Measurements from ENCODE around the gene KCTD14. TPM values are rescaled to one million over a fixed set of nuclear protein-coding genes. Genes with fewer than 3 reads are reported as not detected.

Gene KCTD14, protein sequence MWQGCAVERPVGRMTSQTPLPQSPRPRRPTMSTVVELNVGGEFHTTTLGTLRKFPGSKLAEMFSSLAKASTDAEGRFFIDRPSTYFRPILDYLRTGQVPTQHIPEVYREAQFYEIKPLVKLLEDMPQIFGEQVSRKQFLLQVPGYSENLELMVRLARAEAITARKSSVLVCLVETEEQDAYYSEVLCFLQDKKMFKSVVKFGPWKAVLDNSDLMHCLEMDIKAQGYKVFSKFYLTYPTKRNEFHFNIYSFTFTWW
- 1 to 10 TPM in 2 of 6 experiments, under 1 TPM in 4; 0.17 to 1.5 (median 0.64) TPM for total RNA-seq (2021; fragmentation: NEBNext Ultra II Directional; extraction: Animal tissue kit (Norgen Biotek cat#: 25700))
- long read RNA-seq, partial matches to known transcripts = 0 of 1 reads
- long read RNA-seq, other reads (novel, unspliced or antisense) = 0 of 1 reads

DNA sequence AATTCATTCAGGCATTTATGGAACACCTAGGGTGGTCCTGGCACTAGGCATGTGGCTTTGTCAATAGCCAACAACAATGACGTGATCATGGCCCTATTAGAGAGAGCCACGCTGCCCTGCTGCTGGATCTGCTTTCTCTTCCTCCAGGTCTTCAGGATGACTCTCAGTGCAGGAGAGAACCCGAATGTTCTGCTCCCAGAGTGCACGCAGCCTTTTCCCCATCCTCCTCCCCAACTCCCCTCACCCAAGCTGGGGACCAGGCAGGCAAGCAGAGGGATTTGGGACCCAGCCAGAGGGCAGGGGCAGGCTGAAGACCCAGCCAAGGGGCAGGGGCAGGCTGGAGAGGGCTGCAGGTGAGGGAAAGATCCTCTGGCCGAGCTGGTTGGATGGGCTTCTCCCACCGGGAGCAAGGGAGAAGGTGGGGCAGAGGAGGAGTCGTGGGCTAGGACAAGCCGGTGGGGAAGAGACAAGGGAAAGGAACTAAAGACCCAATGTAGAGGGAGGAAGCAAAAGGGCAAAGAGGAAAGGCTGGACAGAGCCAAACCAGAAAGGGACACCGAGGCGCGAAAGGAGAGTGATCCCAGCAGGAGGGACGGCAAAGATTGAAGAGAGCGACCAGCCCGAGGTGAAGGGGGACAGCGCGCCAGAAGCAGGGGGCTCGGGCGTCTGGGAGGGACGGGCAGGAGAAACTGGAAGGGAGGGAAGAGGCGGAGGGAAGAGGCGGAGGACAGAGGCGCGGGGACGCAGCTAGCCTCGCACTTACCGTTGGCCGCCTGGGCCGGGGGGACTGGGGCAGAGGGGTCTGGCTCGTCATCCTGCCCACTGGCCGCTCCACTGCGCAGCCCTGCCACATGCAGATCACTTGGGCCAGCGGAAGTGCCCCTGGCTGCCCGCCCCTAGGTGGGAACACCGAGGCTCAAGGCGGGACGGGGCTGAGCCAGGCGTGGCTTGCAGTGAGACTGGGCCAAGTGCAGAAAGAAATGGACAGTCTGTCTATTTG is at the start of gene KCTD14:
KCTD14 (minus strand) TSS at position 880 of the 1,000 bp plus-strand sequence; CDS start at position 853, 27 bp downstream.
- Mint-ChIP-seq H3K27me3 (ENCODE audit: insufficient read depth) (peaks cover 2% of the 10 kb centered on the region), H3K9me3 (no peaks in the 10 kb centered on the region), H3K27ac (peak within 1 kb of the TSS; percentile 10; the same call in 1 of the 2 replicates), H3K4me3 (peak within 1 kb of the TSS; percentile 78), H3K36me3 (ENCODE audit: low read depth) (no peaks in the 10 kb centered on the region), H3K4me1 (ENCODE audit: low read depth) (peaks cover 23% of the 10 kb centered on the region)
- no peak for DNase-seq
- TF ChIP-seq, protein P1, sequence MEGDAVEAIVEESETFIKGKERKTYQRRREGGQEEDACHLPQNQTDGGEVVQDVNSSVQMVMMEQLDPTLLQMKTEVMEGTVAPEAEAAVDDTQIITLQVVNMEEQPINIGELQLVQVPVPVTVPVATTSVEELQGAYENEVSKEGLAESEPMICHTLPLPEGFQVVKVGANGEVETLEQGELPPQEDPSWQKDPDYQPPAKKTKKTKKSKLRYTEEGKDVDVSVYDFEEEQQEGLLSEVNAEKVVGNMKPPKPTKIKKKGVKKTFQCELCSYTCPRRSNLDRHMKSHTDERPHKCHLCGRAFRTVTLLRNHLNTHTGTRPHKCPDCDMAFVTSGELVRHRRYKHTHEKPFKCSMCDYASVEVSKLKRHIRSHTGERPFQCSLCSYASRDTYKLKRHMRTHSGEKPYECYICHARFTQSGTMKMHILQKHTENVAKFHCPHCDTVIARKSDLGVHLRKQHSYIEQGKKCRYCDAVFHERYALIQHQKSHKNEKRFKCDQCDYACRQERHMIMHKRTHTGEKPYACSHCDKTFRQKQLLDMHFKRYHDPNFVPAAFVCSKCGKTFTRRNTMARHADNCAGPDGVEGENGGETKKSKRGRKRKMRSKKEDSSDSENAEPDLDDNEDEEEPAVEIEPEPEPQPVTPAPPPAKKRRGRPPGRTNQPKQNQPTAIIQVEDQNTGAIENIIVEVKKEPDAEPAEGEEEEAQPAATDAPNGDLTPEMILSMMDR (IDR thresholded peaks at IDR 0.05) = no peak

DNA sequence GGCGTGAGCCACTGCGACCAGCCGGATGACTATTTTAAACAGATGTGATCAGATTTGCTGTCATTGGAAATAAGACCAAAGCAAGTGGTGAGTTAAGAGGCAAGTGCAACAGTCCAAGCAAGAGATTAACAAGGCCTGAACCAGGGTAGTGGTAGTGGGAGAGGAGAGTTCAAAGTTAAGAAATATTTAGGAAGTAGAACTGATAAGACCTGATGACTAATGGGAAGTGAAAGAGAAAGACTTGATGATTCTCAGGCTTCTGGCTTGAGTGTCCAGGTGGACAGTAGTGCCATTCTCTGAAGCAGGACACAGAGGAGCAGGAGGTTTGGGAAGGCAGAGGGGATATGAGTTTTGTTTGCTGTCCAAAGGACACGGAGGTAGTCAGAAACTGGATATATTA is 49.4 kb upstream of the KCTD14 start:
- no peaks in the 10 kb centered on the region for H3K9me3 Mint-ChIP-seq
- H3K27me3 Mint-ChIP-seq (ENCODE audit: insufficient read depth) = no peaks in the 10 kb centered on the region; the same call in none of the 2 replicates
- no peak overlapping the region for H3K27ac Mint-ChIP-seq
- TF ChIP-seq, protein P1 (IDR thresholded peaks at IDR 0.05) = no peak
- no peak overlapping the region for H3K4me3 Mint-ChIP-seq
- peaks cover 30% of the 10 kb centered on the region for H3K4me1 Mint-ChIP-seq (ENCODE audit: low read depth)
- DNase-seq = no peak
- peaks cover 39% of the 10 kb centered on the region for H3K36me3 Mint-ChIP-seq (ENCODE audit: low read depth)

DNA sequence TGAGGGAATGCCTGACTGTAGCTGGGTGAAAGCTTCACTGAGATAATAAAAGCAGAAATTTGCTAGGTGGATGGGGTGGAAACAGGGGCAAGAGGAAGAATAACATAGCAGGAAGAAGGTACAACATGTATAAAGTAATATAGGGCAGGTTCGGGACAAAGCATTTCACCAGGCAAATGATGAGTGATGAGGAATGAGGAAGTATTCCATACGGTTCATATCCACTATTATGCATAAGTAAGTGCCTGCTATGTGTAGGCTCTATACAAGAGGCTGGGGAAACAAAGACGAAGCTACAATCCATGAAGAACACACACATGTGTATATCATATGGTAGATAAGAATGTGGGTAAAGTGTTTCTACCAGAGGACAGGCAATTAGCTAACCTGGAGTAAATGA is 48.6 kb upstream of the KCTD14 start:
- no peak overlapping the region for H3K27ac Mint-ChIP-seq
- TF ChIP-seq, protein P1 (IDR thresholded peaks at IDR 0.05) = no peak
- H3K4me3 Mint-ChIP-seq = no peak overlapping the region
- peaks cover 42% of the 10 kb centered on the region for H3K36me3 Mint-ChIP-seq (ENCODE audit: low read depth)
- H3K9me3 Mint-ChIP-seq = no peaks in the 10 kb centered on the region
- DNase-seq = no peak
- H3K27me3 Mint-ChIP-seq (ENCODE audit: insufficient read depth) = no peaks in the 10 kb centered on the region; the same call in none of the 2 replicates
- peaks cover 26% of the 10 kb centered on the region for H3K4me1 Mint-ChIP-seq (ENCODE audit: low read depth)

DNA sequence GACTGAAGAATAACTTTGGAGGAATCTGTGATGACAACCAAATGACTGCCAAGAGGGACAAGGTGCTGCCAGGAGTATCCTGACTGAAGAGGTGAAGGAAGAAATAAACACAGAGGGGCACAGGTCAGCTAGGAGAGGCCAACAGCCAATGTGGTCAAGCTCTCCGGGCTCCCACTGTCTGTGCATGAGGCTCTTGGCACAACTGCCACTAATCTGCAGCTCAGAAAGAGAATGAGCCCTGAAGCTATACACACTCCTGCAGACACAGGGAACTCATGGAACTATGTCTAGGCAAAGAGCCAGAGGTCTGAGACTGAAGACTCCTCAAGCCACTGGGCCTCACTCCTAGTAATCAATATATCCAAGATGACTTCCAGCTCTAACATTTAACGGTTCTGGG is 47.5 kb upstream of the KCTD14 start:
- DNase-seq = no peak
- no peaks in the 10 kb centered on the region; the same call in none of the 2 replicates for H3K27me3 Mint-ChIP-seq (ENCODE audit: insufficient read depth)
- H3K27ac Mint-ChIP-seq = no peak overlapping the region

DNA sequence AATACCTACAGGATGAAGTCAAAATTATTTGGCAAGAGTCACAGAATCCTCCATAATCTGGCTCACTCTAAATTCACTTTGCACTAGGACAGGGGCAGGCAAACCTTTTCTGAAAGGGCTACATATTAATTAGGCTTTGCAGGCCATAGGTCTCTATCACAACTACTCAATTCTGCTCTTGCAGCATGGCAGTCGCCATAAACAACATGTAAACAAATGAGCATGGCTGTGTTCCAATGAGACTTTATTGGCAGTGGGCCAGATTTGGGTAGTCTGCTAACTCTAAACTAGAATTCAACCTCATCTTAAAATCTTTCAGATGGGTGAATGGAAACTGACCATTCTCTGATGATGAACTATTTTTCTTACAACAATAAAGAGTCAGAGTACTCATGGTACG is 46.4 kb upstream of the KCTD14 start:
- TF ChIP-seq, protein P1 (IDR thresholded peaks at IDR 0.05) = no peak
- peaks cover 31% of the 10 kb centered on the region for H3K36me3 Mint-ChIP-seq (ENCODE audit: low read depth)

More for the DNA sequence above, 47.5 kb upstream of the KCTD14 start:
- TF ChIP-seq, protein P1 (IDR thresholded peaks at IDR 0.05) = no peak
- Mint-ChIP-seq H3K9me3 (no peaks in the 10 kb centered on the region), H3K36me3 (ENCODE audit: low read depth) (peaks cover 38% of the 10 kb centered on the region), H3K4me1 (ENCODE audit: low read depth) (peaks cover 22% of the 10 kb centered on the region), H3K4me3 (no peak overlapping the region)

More for the DNA sequence above, 46.4 kb upstream of the KCTD14 start:
- no peak overlapping the region for H3K4me3 Mint-ChIP-seq
- H3K27ac Mint-ChIP-seq = no peak overlapping the region
- no peaks in the 10 kb centered on the region; the same call in none of the 2 replicates for H3K27me3 Mint-ChIP-seq (ENCODE audit: insufficient read depth)
- peaks cover 19% of the 10 kb centered on the region for H3K4me1 Mint-ChIP-seq (ENCODE audit: low read depth)
- H3K9me3 Mint-ChIP-seq = no peaks in the 10 kb centered on the region
- DNase-seq = no peak
